T-cell (primary cell): ENCODE measurements around the gene KCTD15. TPM values are rescaled to one million over a fixed set of nuclear protein-coding genes. Genes with fewer than 3 reads are reported as not detected.

Experiments
- ATAC-seq, 4 experiments: fragments of 200-7000 bp in 3 of 4; fragments of 150-1000 bp in 1 of 4; cut with Tn5 transposase; replicated peaks in 1 of 4; 1 replicate in 3 of 4; 2 replicates in 1 of 4; pipeline ENCODE4 v1.10.0; 2021; ENCODE audit warnings: moderate library complexity in 3 of 4, mild to moderate bottlenecking in 2 of 4, moderate number of reproducible peaks in 1 of 4
- CTCF ChIA-PET, 2 donors: fragments of 300-600 bp; sonication (Branson Sonifier 250); formaldehyde crosslinking; loops; one replicate each; lab custom pipeline; 2022; ENCODE audit warnings: antibody characterized with exemption in 2 of 2; lab: Charles Lee
- POLR2A ChIA-PET, 2 donors: fragments of 300-600 bp; sonication (Branson Sonifier 250); formaldehyde crosslinking; loops; one replicate each; lab custom pipeline; 2022; ENCODE audit warnings: antibody characterized with exemption in 2 of 2; lab: Charles Lee
- DNase-seq, 35 experiments: peaks; one replicate each; pipeline versions ENCODE4 v3.0.0 to v3.0.0-alpha.2; 2013 to 2023
- H3K27ac ChIP-seq: one replicate; pipeline ENCODE4 v1.5.1; 2013; ENCODE audit warnings: low read length
- H3K27me3 ChIP-seq, 2 experiments: replicated peaks in 1 of 2; 1 replicate in 1 of 2; 2 replicates in 1 of 2; pipeline versions ENCODE4 v1.6.1 to v1.7.0; 2013; ENCODE audit warnings: low read length in 1 of 2, mixed read lengths in 1 of 2; ENCODE audit not compliant: control insufficient read depth in 2 of 2, insufficient read depth in 2 of 2; ENCODE audit errors: extremely low read depth in 1 of 2
- H3K36me3 ChIP-seq, 2 donors: 1 replicate in 1 of 2; 2 replicates in 1 of 2; pipeline versions ENCODE4 v1.6.1 to v1.7.0; 2013; ENCODE audit warnings: low read length in 1 of 2; ENCODE audit not compliant: control insufficient read depth in 2 of 2, insufficient read depth in 1 of 2; ENCODE audit errors: extremely low read depth in 1 of 2
- H3K4me1 ChIP-seq, 2 experiments: 1 replicate in 1 of 2; 2 replicates in 1 of 2; pipeline versions ENCODE4 v1.6.1 to v1.7.0; 2013; ENCODE audit warnings: low read length in 2 of 2, mixed read lengths in 1 of 2; ENCODE audit not compliant: insufficient read depth in 2 of 2, control insufficient read depth in 1 of 2; ENCODE audit errors: extremely low read depth in 1 of 2
- H3K4me3 ChIP-seq, 2 donors: 1 replicate in 1 of 2; 2 replicates in 1 of 2; pipeline versions ENCODE4 v1.5.1 to v1.7.0; 2013; ENCODE audit warnings: mild to moderate bottlenecking in 2 of 2, low read length in 1 of 2, moderate library complexity in 1 of 2; ENCODE audit not compliant: control insufficient read depth in 1 of 2; ENCODE audit errors: extremely low read depth in 1 of 2
- H3K9me3 ChIP-seq: 2 replicates; pipeline ENCODE4 v1.7.0; 2013
- H3K27ac Mint-ChIP-seq, 2 donors: one replicate each; pipeline ENCODE4 v1.8.0; 2020 to 2021; ENCODE audit warnings: mild to moderate bottlenecking in 2 of 2, mixed read lengths in 2 of 2
- H3K27me3 Mint-ChIP-seq, 2 donors: one replicate each; pipeline ENCODE4 v1.8.0; 2021 to 2022; ENCODE audit warnings: mixed read lengths in 2 of 2
- H3K36me3 Mint-ChIP-seq: one replicate; pipeline ENCODE4 v1.8.0; 2021; ENCODE audit warnings: mixed read lengths
- H3K4me1 Mint-ChIP-seq, 3 donors: one replicate each; pipeline ENCODE4 v1.8.0; 2020 to 2022; ENCODE audit warnings: mixed read lengths in 3 of 3, mild to moderate bottlenecking in 1 of 3
- H3K4me3 Mint-ChIP-seq, 3 donors: one replicate each; pipeline ENCODE4 v1.8.0; 2020 to 2022; ENCODE audit warnings: mild to moderate bottlenecking in 3 of 3, mixed read lengths in 3 of 3, moderate library complexity in 3 of 3
- H3K9me3 Mint-ChIP-seq, 3 donors: one replicate each; pipeline ENCODE4 v1.8.0; 2020 to 2022; ENCODE audit warnings: mixed read lengths in 3 of 3
- WGBS: methylation state at CpG from one replicate; pipeline ENCODE4 v1.1.5; 2013; ENCODE audit warnings: missing lambda C conversion rate; ENCODE audit not compliant: insufficient coverage; 5-methylcytosine and 5-hydroxymethylcytosine counted together
- total RNA-seq, 35 experiments: library from RNA in 6 of 35; stranded (reverse) in 6 of 35; fragments of 120-200 nt in 1 of 35; gene quantifications; one replicate each; pipeline versions ENCODE4 v1.2.1 to v1.2.4 and lab custom pipeline; 2013 to 2026

The KCTD15 gene
- total RNA-seq, 5 donors from 2014 or later (not counting 1 experiment from before 2014, with no cell fraction given): 3.2 to 11.1 (median 5.2) TPM

DNA sequence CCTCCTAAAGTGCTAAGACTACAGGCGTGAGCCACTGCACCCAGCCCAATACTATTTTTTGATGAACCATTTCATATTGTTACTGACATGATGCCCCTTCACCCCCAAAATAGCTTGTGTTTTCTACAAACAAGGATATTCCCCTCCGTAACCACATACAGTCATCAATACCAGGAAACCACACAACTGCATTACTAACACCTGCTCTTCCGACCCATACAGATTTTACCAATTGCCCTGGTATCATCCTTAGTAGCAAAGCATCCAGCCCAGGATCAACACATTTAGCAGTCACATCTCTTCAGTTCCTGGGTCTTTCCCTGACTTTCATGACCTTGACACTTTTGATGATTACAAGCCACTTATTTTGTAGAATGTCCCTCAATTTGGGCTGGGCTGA lies 33.6 kb downstream of the KCTD15 start:
- Mint-ChIP-seq H3K4me3 (no peak overlapping the region), H3K36me3 (no peaks in the 10 kb centered on the region), H3K27ac (no peak overlapping the region), H3K9me3 (no peaks in the 10 kb centered on the region), H3K27me3 (peaks cover 27% of the 10 kb centered on the region in 2 donors), H3K4me1 (peaks cover 0 to 3% (median 0%) of the 10 kb centered on the region in 3 donors)
- ChIA-PET CTCF (no interaction called here), POLR2A (no interaction called here)
- H3K4me3 ChIP-seq: no peak overlapping the region
- no peak overlapping the region for H3K27ac ChIP-seq
- peaks cover 0 to 21% of the 10 kb centered on the region in 2 experiments for H3K27me3 ChIP-seq
- no peak for ATAC-seq
- 81% methylated on average over 3 of the region's 3 CpGs for WGBS
- H3K4me1 ChIP-seq: no peaks in the 10 kb centered on the region
- no peak for DNase-seq
- no peaks in the 10 kb centered on the region for H3K9me3 ChIP-seq
- no peaks in the 10 kb centered on the region for H3K36me3 ChIP-seq

DNA sequence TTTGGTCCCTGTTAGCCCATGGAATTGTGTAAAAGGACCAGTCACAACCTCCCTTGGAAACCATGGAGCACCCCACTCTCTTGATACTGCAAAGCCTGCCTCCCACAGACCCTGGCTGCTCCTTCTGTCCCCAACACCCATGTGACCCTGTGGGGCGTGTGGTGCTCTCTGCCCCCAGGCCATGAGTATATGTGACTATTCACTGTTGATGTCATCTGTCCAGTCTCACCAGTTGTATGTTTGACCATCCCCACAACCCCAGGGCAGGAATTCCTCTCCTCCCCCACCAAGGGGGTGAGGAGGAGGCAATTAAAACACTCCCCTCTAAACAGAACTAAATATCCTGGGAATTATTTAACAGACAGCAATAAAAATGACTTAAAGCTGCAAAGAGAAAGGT lies 35.2 kb downstream of the KCTD15 start:
- no peaks in the 10 kb centered on the region for H3K36me3 ChIP-seq
- no peaks in the 10 kb centered on the region for H3K9me3 ChIP-seq
- no peak overlapping the region for H3K27ac Mint-ChIP-seq
- peaks cover 20 to 27% of the 10 kb centered on the region in 2 donors for H3K27me3 Mint-ChIP-seq
- H3K27me3 ChIP-seq: peaks cover 0 to 16% of the 10 kb centered on the region in 2 experiments
- H3K9me3 Mint-ChIP-seq: no peaks in the 10 kb centered on the region
- H3K4me3 ChIP-seq: no peak overlapping the region
- no CpG with 5 or more reads among the region's 1 CpG for WGBS
- ATAC-seq (no peak), DNase-seq (no peak)
- H3K36me3 Mint-ChIP-seq: no peaks in the 10 kb centered on the region
- CTCF ChIA-PET: interaction anchor here in 1 of 2 donors (0.6 kb wide), 1 partner anchor 1124 kb away, joined by 3 read pairs; no protein-coding TSS in a partner anchor
- H3K4me1 ChIP-seq: no peaks in the 10 kb centered on the region
- no peak overlapping the region for H3K4me3 Mint-ChIP-seq
- H3K4me1 Mint-ChIP-seq: peaks cover 0 to 3% (median 0%) of the 10 kb centered on the region in 3 donors
- POLR2A ChIA-PET: no interaction called here
- no peak overlapping the region for H3K27ac ChIP-seq

DNA sequence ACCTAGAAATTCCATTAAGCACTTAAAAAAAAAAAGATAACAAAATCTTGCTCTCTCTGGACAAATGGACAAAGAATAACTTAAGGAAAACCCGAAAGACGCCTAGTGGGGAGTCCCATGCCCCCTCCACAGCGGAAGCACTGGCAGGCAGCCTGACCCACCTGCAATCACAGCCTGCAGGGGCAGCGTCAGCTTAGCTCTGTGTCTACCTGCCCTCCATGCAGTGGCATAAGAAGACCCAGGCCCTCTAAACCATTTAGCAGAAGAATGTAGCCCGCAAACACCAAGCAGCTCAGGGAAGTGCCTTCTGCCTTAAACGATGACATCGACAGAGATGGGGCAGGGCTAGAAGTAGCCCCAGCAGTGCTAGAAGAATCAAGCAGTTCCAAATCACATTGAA lies 36.0 kb downstream of the KCTD15 start:
- CTCF ChIA-PET: interaction anchor here in 1 of 2 donors (0.6 kb wide), 1 partner anchor 1125 kb away, joined by 3 read pairs; no protein-coding TSS in a partner anchor
- POLR2A ChIA-PET: no interaction called here
- Histone ChIP-seq H3K36me3 (no peaks in the 10 kb centered on the region), H3K27me3 (peaks cover 0 to 14% of the 10 kb centered on the region in 2 experiments), H3K27ac (no peak overlapping the region), H3K4me1 (no peaks in the 10 kb centered on the region), H3K9me3 (no peaks in the 10 kb centered on the region), H3K4me3 (no peak overlapping the region)
- H3K4me1 Mint-ChIP-seq: peaks cover 0 to 3% (median 0%) of the 10 kb centered on the region in 3 donors
- no peaks in the 10 kb centered on the region for H3K36me3 Mint-ChIP-seq
- ATAC-seq (no peak), DNase-seq (no peak)
- H3K27me3 Mint-ChIP-seq: peaks cover 20 to 27% of the 10 kb centered on the region in 2 donors
- no peak overlapping the region for H3K27ac Mint-ChIP-seq
- no peaks in the 10 kb centered on the region for H3K9me3 Mint-ChIP-seq
- H3K4me3 Mint-ChIP-seq: no peak overlapping the region
- 88% methylated on average over 7 of the region's 7 CpGs for WGBS

DNA sequence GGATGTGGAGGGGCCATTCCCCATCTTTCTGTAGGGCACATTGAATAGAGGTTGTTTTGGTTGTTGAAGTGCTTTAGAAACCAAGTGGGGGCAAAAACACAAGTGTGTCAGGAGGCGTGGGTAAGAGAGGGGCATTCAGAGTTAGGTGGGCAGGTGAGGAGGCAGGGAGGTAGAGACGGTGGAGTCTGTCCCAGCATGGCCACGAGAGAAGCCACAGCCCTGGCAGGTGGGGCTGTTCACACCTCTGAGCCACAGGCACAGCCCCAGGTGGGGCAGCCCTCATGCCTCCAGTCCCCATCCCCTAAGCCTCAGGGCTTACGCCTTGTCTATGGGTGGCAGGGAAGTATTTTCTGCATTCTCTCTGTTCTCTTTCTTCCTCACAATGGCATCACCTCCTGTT lies 43.7 kb downstream of the KCTD15 start:
- DNase-seq: no peak
- H3K27ac ChIP-seq: no peak overlapping the region
- no peak for ATAC-seq
- H3K4me3 ChIP-seq: no peak overlapping the region
- H3K27me3 Mint-ChIP-seq: peaks cover 30 to 37% of the 10 kb centered on the region in 2 donors
- H3K9me3 ChIP-seq: no peaks in the 10 kb centered on the region
- peaks cover 0 to 27% of the 10 kb centered on the region in 2 experiments for H3K27me3 ChIP-seq
- H3K36me3 ChIP-seq: no peaks in the 10 kb centered on the region
- H3K4me1 ChIP-seq: no peaks in the 10 kb centered on the region
- H3K36me3 Mint-ChIP-seq: no peaks in the 10 kb centered on the region
- ChIA-PET POLR2A (no interaction called here), CTCF (no interaction called here)
- no CpG with 5 or more reads among the region's 4 CpGs for WGBS
- H3K4me1 Mint-ChIP-seq: no peaks in the 10 kb centered on the region
- H3K9me3 Mint-ChIP-seq: peaks cover 0 to 4% (median 0%) of the 10 kb centered on the region in 3 donors
- H3K27ac Mint-ChIP-seq: no peak overlapping the region
- no peak overlapping the region for H3K4me3 Mint-ChIP-seq

DNA sequence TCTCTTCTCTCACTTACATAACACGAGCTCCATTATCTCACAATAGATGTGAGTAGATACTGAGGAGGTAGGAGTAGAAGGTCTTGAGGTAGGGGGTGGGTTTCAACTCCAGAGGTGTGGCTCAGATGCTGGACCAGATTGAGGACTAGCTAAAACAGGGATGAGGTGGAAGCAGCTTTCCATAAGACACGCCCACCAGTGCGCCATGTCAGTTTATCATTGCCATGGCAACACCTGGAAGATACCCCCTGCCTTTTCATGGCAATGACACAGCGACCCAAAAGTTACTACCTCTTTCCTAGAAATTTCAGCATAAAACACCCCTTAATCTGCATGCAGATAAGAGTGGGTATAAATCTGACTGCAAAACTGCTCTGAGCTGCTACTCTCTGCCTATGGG lies 44.1 kb downstream of the KCTD15 start:
- CTCF ChIA-PET: no interaction called here
- no peaks in the 10 kb centered on the region for H3K36me3 Mint-ChIP-seq
- ATAC-seq (no peak), DNase-seq (no peak)
- H3K27ac Mint-ChIP-seq: no peak overlapping the region
- Histone ChIP-seq H3K27ac (no peak overlapping the region), H3K36me3 (no peaks in the 10 kb centered on the region), H3K9me3 (no peaks in the 10 kb centered on the region), H3K4me1 (no peaks in the 10 kb centered on the region), H3K4me3 (no peak overlapping the region), H3K27me3 (peaks cover 0 to 28% of the 10 kb centered on the region in 2 experiments)
- POLR2A ChIA-PET: no interaction called here
- H3K4me1 Mint-ChIP-seq: no peaks in the 10 kb centered on the region
- H3K4me3 Mint-ChIP-seq: no peak overlapping the region
- H3K27me3 Mint-ChIP-seq: peaks cover 34 to 41% of the 10 kb centered on the region in 2 donors
- no CpG with 5 or more reads among the region's 4 CpGs for WGBS
- peaks cover 0 to 7% (median 0%) of the 10 kb centered on the region in 3 donors for H3K9me3 Mint-ChIP-seq

DNA sequence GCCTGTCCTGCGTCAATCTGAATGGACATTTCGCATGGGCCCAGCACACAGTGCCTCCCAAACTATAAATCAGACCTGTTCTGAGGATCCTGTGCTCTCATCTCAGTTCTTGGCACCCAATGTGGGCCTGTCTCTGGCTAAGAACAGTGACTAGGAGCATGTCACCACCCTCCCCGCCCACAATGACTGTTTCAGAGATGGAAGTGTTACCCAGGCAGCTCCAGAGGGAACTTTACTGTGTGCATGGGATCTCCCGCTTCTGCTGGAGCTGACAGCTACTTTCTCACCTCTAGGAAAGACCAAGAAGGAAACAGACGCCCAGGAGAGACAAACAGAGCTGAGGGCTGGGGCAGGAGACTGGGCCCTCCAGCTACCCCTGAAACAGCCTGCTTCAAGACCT lies 45.0 kb downstream of the KCTD15 start:
- Mint-ChIP-seq H3K36me3 (no peaks in the 10 kb centered on the region), H3K27ac (no peak overlapping the region), H3K4me3 (no peak overlapping the region), H3K9me3 (peaks cover 0 to 7% (median 0%) of the 10 kb centered on the region in 3 donors), H3K4me1 (no peaks in the 10 kb centered on the region), H3K27me3 (peaks cover 38 to 45% of the 10 kb centered on the region in 2 donors)
- Histone ChIP-seq H3K4me3 (no peak overlapping the region), H3K36me3 (no peaks in the 10 kb centered on the region), H3K9me3 (no peaks in the 10 kb centered on the region), H3K27me3 (peaks cover 0 to 32% of the 10 kb centered on the region in 2 experiments), H3K4me1 (no peaks in the 10 kb centered on the region), H3K27ac (no peak overlapping the region)
- POLR2A ChIA-PET: interaction anchor here in 1 of 2 donors (0.5 kb wide), 1 partner anchor 330 kb away, joined by 4 read pairs; no protein-coding TSS in a partner anchor
- DNase-seq (no peak), ATAC-seq (no peak)
- WGBS: 71% methylated on average over 3 of the region's 5 CpGs
- CTCF ChIA-PET: no interaction called here
